Thyroid gland (tissue), 4 donors: ENCODE data around the gene GLG1.

Experiments used
- POLR2A ChIP-seq, 2 donors: fragments of 450-650 bp; IDR thresholded peaks; one replicate each; pipeline ENCODE4 v1.6.1; 2017; ENCODE audit warnings: antibody characterized with exemption in 2 of 2, mild to moderate bottlenecking in 2 of 2, moderate library complexity in 1 of 2
- TF ChIP-seq, protein P1 (sequence below), 6 experiments: fragments of 200-600 bp in 3 of 6; fragments of 450-650 bp in 3 of 6; sonication (generic) in 3 of 6; IDR thresholded peaks; one replicate each; pipeline ENCODE4 v1.5.1; 2016 to 2019; ENCODE audit warnings: antibody characterized with exemption in 6 of 6, mild to moderate bottlenecking in 2 of 6, inconsistent platforms in 1 of 6, moderate library complexity in 1 of 6

DNA sequence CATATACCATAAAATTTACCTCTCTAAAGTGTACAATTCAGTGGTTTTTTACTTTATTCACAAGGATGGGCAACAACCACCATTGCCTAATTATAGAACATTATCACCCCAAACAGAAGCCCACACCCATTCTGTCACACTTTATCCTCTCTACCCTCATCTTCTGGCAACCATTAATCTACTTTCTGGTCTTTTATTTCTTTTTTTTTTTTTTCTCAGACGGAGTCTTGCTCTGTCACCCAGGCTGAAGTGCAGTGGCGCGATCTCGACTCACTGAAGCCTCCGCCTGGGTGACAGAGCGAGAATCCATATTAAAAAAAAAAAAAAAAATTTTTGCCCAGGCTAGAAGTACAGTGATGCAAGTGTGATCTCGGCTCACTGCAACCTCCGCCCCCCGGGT, 95.0 kb downstream of the GLG1 start:
- TF ChIP-seq, protein P1, sequence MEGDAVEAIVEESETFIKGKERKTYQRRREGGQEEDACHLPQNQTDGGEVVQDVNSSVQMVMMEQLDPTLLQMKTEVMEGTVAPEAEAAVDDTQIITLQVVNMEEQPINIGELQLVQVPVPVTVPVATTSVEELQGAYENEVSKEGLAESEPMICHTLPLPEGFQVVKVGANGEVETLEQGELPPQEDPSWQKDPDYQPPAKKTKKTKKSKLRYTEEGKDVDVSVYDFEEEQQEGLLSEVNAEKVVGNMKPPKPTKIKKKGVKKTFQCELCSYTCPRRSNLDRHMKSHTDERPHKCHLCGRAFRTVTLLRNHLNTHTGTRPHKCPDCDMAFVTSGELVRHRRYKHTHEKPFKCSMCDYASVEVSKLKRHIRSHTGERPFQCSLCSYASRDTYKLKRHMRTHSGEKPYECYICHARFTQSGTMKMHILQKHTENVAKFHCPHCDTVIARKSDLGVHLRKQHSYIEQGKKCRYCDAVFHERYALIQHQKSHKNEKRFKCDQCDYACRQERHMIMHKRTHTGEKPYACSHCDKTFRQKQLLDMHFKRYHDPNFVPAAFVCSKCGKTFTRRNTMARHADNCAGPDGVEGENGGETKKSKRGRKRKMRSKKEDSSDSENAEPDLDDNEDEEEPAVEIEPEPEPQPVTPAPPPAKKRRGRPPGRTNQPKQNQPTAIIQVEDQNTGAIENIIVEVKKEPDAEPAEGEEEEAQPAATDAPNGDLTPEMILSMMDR (IDR thresholded peaks at IDR 0.05): no peak
- TF ChIP-seq POLR2A (IDR thresholded peaks at IDR 0.05): no peak
